BLaER1 treated with 17β-estradiol and CSF1 and Interleukin-3, amounts not matched to agents 10 nM and 100 nM (cell line): Measurements from ENCODE around the gene SYNM.

Experiments used
- H3K27ac ChIP-seq, 11 experiments: shearing (Covaris generic); formaldehyde crosslinking; 2 replicates each; pipeline ENCODE4 v1.8.1; 2022
- H3K27me3 ChIP-seq, 11 experiments: shearing (Covaris generic); formaldehyde crosslinking; 2 replicates each; pipeline ENCODE4 v1.8.1; 2022
- H3K36me3 ChIP-seq, 11 experiments: shearing (Covaris generic); formaldehyde crosslinking; 2 replicates each; pipeline ENCODE4 v1.8.1; 2022
- H3K4me1 ChIP-seq, 10 experiments: shearing (Covaris generic); formaldehyde crosslinking; 2 replicates each; pipeline ENCODE4 v1.8.1; 2022
- H3K4me2 ChIP-seq, 11 experiments: shearing (Covaris generic); formaldehyde crosslinking; 2 replicates each; pipeline ENCODE4 v1.8.1; 2022
- H3K4me3 ChIP-seq, 10 experiments: shearing (Covaris generic); formaldehyde crosslinking; 2 replicates each; pipeline ENCODE4 v1.8.1; 2022
- H3K9ac ChIP-seq, 11 experiments: shearing (Covaris generic); formaldehyde crosslinking; 2 replicates each; pipeline ENCODE4 v1.8.1; 2022
- H3K9me3 ChIP-seq, 11 experiments: shearing (Covaris generic); formaldehyde crosslinking; replicated peaks in 1 of 11; 2 replicates each; pipeline ENCODE4 v1.8.1; 2022
- H4K20me1 ChIP-seq, 11 experiments: shearing (Covaris generic); formaldehyde crosslinking; 2 replicates each; pipeline ENCODE4 v1.8.1; 2022
- Cebpa-rat ChIP-seq, 11 experiments: shearing (Covaris generic); IDR thresholded peaks; 2 replicates each; pipeline ENCODE4 v1.8.1; 2022

Gene SYNM

DNA sequence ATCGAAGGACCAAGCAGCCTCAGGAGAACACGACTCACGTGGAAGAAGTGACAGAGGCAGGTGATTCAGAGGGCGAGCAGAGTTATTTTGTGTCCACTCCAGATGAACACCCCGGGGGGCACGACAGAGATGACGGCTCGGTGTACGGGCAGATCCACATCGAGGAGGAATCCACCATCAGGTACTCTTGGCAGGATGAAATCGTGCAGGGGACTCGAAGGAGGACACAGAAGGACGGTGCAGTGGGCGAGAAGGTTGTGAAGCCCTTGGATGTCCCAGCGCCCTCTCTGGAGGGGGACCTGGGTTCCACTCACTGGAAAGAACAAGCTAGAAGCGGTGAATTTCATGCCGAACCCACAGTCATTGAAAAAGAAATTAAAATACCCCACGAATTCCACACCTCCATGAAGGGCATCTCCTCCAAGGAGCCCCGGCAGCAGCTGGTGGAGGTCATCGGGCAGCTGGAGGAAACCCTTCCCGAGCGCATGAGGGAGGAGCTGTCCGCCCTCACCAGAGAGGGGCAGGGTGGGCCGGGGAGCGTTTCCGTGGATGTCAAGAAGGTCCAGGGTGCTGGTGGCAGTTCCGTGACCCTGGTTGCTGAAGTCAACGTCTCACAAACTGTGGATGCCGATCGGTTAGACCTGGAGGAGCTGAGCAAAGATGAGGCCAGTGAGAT, 26.0 kb downstream of the SYNM start:
- no peak overlapping the region for H3K4me2 ChIP-seq
- H3K4me3 ChIP-seq: no peak overlapping the region
- no peak for TF ChIP-seq Cebpa-rat (IDR thresholded peaks at IDR 0.05)
- H4K20me1 ChIP-seq: no peaks in the 10 kb centered on the region
- H3K27me3 ChIP-seq: no peaks in the 10 kb centered on the region
- H3K9me3 ChIP-seq: no peaks in the 10 kb centered on the region
- H3K36me3 ChIP-seq: no peaks in the 10 kb centered on the region
- H3K4me1 ChIP-seq: peaks cover 0 to 4% (median 0%) of the 10 kb centered on the region in 10 experiments; a peak in 1 of 20 replicates
- no peak overlapping the region for H3K27ac ChIP-seq
- no peak overlapping the region for H3K9ac ChIP-seq

GRCh38 chr15:99131441-99132023, 26.7 kb downstream of the SYNM start:
- no peaks in the 10 kb centered on the region for H4K20me1 ChIP-seq
- TF ChIP-seq Cebpa-rat (IDR thresholded peaks at IDR 0.05): no peak
- H3K4me1 ChIP-seq: peaks cover 0 to 4% (median 0%) of the 10 kb centered on the region in 10 experiments; a peak in 1 of 20 replicates
- no peak overlapping the region for H3K4me3 ChIP-seq
- H3K4me2 ChIP-seq: no peak overlapping the region
- H3K27ac ChIP-seq: no peak overlapping the region
- no peak overlapping the region for H3K9ac ChIP-seq
- H3K36me3 ChIP-seq: no peaks in the 10 kb centered on the region
- no peaks in the 10 kb centered on the region for H3K9me3 ChIP-seq
- no peaks in the 10 kb centered on the region for H3K27me3 ChIP-seq

GRCh38 chr15:99132122-99132521, 27.2 kb downstream of the SYNM start:
- H3K4me3 ChIP-seq: no peak overlapping the region
- H4K20me1 ChIP-seq: no peaks in the 10 kb centered on the region
- H3K27me3 ChIP-seq: no peaks in the 10 kb centered on the region
- no peak overlapping the region for H3K9ac ChIP-seq
- TF ChIP-seq Cebpa-rat (IDR thresholded peaks at IDR 0.05): no peak
- H3K4me2 ChIP-seq: no peak overlapping the region
- peaks cover 0 to 4% (median 0%) of the 10 kb centered on the region in 10 experiments; a peak in 1 of 20 replicates for H3K4me1 ChIP-seq
- no peaks in the 10 kb centered on the region for H3K9me3 ChIP-seq
- no peak overlapping the region for H3K27ac ChIP-seq
- no peaks in the 10 kb centered on the region for H3K36me3 ChIP-seq

- Histone ChIP-seq H3K4me1 (peaks cover 0 to 4% (median 0%) of the 10 kb centered on the region in 10 experiments; a peak in 1 of 20 replicates), H3K27me3 (no peaks in the 10 kb centered on the region), H3K4me2 (no peak overlapping the region), H3K9ac (no peak overlapping the region), H3K4me3 (no peak overlapping the region), H4K20me1 (no peaks in the 10 kb centered on the region), H3K36me3 (no peaks in the 10 kb centered on the region), H3K27ac (no peak overlapping the region), H3K9me3 (no peaks in the 10 kb centered on the region)
- TF ChIP-seq Cebpa-rat (IDR thresholded peaks at IDR 0.05): no peak
Measured at GRCh38 chr15:99132634-99133287, 27.9 kb downstream of the SYNM start.

DNA sequence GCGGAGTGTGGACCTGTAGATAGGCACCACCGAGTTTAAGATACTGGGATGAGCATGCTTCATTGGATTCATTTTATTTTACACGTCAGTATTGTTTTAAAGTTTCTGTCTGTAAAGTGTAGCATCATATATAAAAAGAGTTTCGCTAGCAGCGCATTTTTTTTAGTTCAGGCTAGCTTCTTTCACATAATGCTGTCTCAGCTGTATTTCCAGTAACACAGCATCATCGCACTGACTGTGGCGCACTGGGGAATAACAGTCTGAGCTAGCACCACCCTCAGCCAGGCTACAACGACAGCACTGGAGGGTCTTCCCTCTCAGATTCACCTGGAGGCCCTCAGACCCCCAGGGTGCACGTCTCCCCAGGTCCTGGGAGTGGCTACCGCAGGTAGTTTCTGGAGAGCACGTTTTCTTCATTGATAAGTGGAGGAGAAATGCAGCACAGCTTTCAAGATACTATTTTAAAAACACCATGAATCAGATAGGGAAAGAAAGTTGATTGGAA, 29.5 kb downstream of the SYNM start:
- Histone ChIP-seq H3K9me3 (no peaks in the 10 kb centered on the region), H3K4me2 (no peak overlapping the region), H3K4me1 (peaks cover 0 to 4% (median 0%) of the 10 kb centered on the region in 10 experiments; a peak in 1 of 20 replicates), H4K20me1 (no peaks in the 10 kb centered on the region), H3K4me3 (no peak overlapping the region), H3K36me3 (no peaks in the 10 kb centered on the region), H3K9ac (no peak overlapping the region), H3K27me3 (no peaks in the 10 kb centered on the region), H3K27ac (no peak overlapping the region)
- no peak for TF ChIP-seq Cebpa-rat (IDR thresholded peaks at IDR 0.05)

DNA sequence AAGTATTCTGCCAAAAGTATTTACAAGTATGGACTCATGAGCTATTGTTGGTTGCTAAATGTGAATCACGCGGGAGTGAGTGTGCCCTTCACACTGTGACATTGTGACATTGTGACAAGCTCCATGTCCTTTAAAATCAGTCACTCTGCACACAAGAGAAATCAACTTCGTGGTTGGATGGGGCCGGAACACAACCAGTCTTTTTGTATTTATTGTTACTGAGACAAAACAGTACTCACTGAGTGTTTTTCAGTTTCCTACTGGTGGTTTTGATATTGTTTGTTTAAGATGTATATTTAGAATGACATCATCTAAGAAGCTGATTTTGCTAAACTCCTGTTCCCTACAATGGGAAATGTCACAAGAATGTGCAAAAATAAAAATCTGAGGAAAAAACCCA, 30.3 kb downstream of the SYNM start:
- Histone ChIP-seq H3K4me3 (no peak overlapping the region), H3K27me3 (no peaks in the 10 kb centered on the region), H3K9me3 (no peaks in the 10 kb centered on the region), H4K20me1 (no peaks in the 10 kb centered on the region), H3K4me2 (no peak overlapping the region), H3K36me3 (no peaks in the 10 kb centered on the region), H3K4me1 (no peaks in the 10 kb centered on the region; a peak in 1 of 20 replicates), H3K9ac (no peak overlapping the region), H3K27ac (no peak overlapping the region)
- no peak for TF ChIP-seq Cebpa-rat (IDR thresholded peaks at IDR 0.05)

GRCh38 chr15:99137111-99137546, 32.2 kb downstream of the SYNM start:
- Histone ChIP-seq H3K9me3 (no peaks in the 10 kb centered on the region), H3K4me3 (no peak overlapping the region), H3K27ac (no peak overlapping the region), H3K27me3 (no peaks in the 10 kb centered on the region), H3K4me1 (no peaks in the 10 kb centered on the region), H4K20me1 (no peaks in the 10 kb centered on the region), H3K36me3 (no peaks in the 10 kb centered on the region), H3K9ac (no peak overlapping the region), H3K4me2 (no peak overlapping the region)
- TF ChIP-seq Cebpa-rat (IDR thresholded peaks at IDR 0.05): no peak

DNA sequence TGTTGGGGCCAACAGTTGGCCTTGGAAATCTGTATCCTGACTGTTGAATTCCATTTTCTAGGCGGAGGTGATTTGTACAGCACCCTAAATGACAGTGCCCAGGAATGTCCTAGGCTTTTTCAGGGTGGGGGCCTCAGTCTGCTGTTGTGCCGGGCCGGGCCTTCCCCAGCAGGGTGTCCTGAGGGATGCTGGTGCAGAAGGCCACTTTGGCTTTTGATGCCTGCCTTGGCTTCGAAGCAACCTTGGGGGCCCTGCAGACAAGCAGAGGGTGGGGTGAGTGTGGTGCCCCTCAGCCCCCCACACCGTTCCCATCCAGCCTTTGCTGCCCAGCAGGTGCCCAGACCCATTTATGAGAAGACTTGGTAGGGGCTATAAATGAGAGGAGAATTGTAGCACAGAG, 33.0 kb downstream of the SYNM start:
- Histone ChIP-seq H3K9me3 (no peaks in the 10 kb centered on the region), H3K36me3 (no peaks in the 10 kb centered on the region), H3K4me3 (no peak overlapping the region), H3K9ac (no peak overlapping the region), H3K27me3 (no peaks in the 10 kb centered on the region), H3K4me2 (no peak overlapping the region), H4K20me1 (no peaks in the 10 kb centered on the region), H3K27ac (no peak overlapping the region), H3K4me1 (no peaks in the 10 kb centered on the region)
- TF ChIP-seq Cebpa-rat (IDR thresholded peaks at IDR 0.05): no peak

DNA sequence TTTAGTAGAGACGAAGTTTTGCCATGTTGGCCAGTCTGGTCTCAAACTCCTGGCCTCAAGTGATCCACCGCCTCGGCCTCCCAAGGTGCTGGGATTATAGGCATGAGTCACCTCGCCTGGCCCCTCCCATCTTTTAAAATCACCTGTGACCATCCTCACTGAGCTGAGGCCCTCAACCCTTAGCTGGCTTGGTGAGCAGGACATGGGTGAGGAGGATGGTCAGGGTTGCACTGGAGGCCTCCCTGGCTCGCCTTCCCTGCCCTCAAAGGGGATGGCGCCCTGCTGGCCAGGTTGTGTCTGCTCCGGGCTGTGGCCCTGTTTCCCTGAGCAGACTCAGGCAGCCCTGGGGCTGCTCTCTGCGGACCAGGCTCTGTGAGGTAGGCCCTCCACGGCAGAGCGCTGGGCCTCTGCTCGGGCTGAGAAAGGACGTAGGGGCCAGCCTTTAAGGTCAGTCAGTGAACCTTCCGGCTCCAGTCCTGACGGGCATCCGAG, 33.7 kb downstream of the SYNM start:
- Histone ChIP-seq H3K4me1 (no peaks in the 10 kb centered on the region), H3K9me3 (no peaks in the 10 kb centered on the region), H4K20me1 (no peaks in the 10 kb centered on the region), H3K27ac (no peak overlapping the region), H3K4me3 (no peak overlapping the region), H3K4me2 (no peak overlapping the region), H3K36me3 (no peaks in the 10 kb centered on the region), H3K27me3 (no peaks in the 10 kb centered on the region), H3K9ac (no peak overlapping the region)
- TF ChIP-seq Cebpa-rat (IDR thresholded peaks at IDR 0.05): no peak
